AG20443 (cell line): ENCODE data around the gene SULT1B1.

ENCODE experiments used
- DNase-seq: peaks from one replicate; pipeline ENCODE4 v3.0.0; 2012; ENCODE audit warnings: low spot score, mixed read lengths

The SULT1B1 gene

DNA sequence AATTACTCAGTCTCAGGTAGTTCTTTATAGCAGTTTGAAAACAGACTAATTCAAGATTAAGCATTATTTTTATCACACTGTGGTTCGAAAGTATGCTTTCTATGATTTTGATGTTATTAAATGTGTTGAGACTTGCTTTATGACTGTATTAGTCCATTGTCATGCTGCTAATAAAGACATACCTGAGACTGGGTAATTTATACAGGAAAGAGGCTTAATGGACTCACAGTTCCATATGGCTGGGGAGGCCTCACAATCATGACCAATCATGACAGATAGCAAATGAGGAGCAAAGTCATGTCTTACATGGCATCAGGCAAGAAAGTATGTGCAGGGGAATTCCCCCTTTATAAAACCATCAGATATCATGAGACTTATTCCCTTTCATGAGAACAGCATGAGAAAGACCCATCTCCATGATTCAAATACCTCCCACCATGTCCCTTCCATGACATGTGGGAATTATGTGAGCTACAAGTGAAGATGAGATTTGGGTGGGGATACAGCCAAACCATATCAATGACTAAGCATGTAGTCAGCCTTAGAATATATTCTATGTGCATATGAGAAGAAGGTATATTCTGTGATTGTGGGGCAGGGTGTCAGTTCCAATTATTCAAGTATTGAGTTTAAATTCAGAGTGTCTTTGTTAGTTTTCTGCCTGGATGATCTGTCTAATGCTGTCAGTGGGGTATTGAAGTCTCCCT, 62.7 kb downstream of the SULT1B1 start:
- DNase-seq, result no peak

DNA sequence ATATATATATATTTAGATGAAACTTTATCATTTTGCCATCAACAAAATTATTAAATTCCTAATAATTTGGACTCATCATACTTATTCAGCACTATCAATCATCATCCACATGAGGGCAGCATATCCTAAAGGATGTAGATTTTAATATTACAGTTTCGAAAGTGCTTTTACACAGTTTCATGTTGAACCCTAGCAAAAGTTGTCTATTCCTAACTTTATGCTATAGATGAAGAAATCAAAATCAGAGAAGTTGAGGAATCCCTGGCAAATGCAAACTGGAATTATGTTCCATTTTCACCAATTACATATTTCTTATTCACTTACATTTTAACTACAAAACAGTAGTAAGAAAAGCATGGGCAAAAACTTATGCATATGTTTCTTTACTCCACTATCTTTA, 70.8 kb downstream of the SULT1B1 start:
- peak; percentile 14 for DNase-seq

DNA sequence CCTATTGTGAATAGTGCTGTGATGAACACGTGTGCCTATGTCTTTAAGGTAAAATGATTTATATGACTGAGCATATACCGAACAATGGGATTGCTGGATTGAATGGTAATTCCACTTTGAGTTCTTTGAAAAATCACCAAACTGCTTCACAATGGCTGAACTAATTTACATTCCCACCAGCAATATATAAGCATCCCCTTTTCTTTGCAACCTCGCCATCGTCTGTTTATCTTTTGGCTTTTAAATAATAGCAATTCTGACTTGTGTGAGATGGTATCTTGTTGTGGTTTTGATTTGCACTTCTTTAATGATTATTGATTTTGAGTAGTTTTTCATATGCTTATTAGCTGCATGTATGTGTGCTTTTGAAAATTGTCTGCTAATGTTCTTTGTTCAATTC, 75.6 kb downstream of the SULT1B1 start:
- DNase-seq, result no peak
